Right atrium auricular region (tissue), 2 donors: ENCODE results near the gene PDE6G. TPM values are rescaled to one million over a fixed set of nuclear protein-coding genes. Genes with fewer than 3 reads are reported as not detected.

Source experiments
- DNase-seq: peaks from one replicate; pipeline ENCODE4 v3.0.0-alpha.2; 2019; ENCODE audit warnings: low spot score
- H3K27ac ChIP-seq, 2 donors: fragments of 200-600 bp; sonication (generic); 1 replicate in 1 of 2; 2 replicates in 1 of 2; pipeline ENCODE4 v1.5.1; 2016 to 2019
- H3K27me3 ChIP-seq, 2 donors: fragments of 200-600 bp; sonication (generic); one replicate each; pipeline versions ENCODE4 v1.5.1 to v1.6.0; 2017 to 2019
- H3K36me3 ChIP-seq: fragments of 200-600 bp; sonication (generic); one replicate; pipeline ENCODE4 v1.5.1; 2016
- H3K4me1 ChIP-seq, 2 donors: fragments of 200-600 bp; sonication (generic); one replicate each; pipeline versions ENCODE4 v1.5.1 to v1.6.0; 2017 to 2019
- H3K4me3 ChIP-seq, 2 donors: fragments of 200-600 bp; sonication (generic); 1 replicate in 1 of 2; 2 replicates in 1 of 2; pipeline ENCODE4 v1.5.1; 2017 to 2019; ENCODE audit warnings: mild to moderate bottlenecking in 1 of 2, moderate library complexity in 1 of 2
- H3K9me3 ChIP-seq, 2 donors: fragments of 200-600 bp; sonication (generic); one replicate each; pipeline ENCODE4 v1.5.1; 2019
- CTCF ChIP-seq, 2 donors: fragments of 200-600 bp; sonication (generic); IDR thresholded peaks; one replicate each; pipeline ENCODE4 v1.5.1; 2019; ENCODE audit warnings: antibody characterized with exemption in 2 of 2
- total RNA-seq, 2 donors: library from RNA; depleted of rRNA; stranded (reverse); fragments of >200 nt; gene quantifications; one replicate each; pipeline ENCODE4 v1.1.0, GENCODE V29; 2016

The PDE6G gene
- total RNA-seq, 2 donors from 2014 or later, result not detected

DNA sequence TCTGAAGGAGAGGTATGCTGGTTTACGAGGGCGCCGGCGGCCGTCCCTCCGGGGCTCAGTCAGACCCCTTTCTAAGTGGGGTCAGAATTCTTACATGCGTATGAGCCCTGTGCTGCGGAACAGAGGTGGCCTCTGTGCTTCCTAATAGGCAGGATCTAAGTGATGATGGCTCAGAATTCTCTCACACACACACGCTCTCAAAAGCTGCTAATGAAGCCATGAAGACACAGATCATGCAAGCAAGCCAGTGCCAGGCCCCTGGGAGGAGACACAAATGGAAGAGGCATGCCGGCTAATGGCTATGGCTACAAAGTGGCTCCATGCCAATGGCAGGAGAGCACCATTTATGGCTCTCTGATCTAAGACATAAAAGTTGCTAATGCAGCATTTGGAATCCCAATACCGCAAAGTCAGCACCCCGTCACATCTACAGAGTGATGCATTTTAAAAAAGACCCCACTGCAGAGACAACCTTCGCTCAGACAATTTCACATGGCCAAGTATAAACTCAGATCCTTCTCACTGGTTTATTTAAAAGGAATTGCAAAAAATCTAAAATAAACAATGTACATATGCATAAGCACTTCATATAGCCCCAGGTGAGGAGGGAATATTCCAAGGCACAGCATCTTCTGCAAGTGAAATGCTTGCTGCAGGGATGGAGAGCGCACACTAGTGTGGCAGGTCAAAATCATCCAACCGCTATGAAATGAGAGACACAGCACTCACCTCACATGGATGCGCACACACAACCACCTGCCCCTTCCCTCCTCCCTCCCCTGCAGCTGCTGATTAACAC is 44.0 kb downstream of the PDE6G start:
- no peak overlapping the region for H3K4me3 ChIP-seq
- peak overlapping the region; percentile 1 to 71 for H3K27ac ChIP-seq
- H3K9me3 ChIP-seq, result no peaks in the 10 kb centered on the region
- no peak for DNase-seq
- H3K4me1 ChIP-seq, result peaks cover 0 to 43% of the 10 kb centered on the region in 2 donors
- no peak for TF ChIP-seq CTCF (IDR thresholded peaks at IDR 0.05)
- H3K36me3 ChIP-seq, result peaks cover 36% of the 10 kb centered on the region
- no peaks in the 10 kb centered on the region for H3K27me3 ChIP-seq

DNA sequence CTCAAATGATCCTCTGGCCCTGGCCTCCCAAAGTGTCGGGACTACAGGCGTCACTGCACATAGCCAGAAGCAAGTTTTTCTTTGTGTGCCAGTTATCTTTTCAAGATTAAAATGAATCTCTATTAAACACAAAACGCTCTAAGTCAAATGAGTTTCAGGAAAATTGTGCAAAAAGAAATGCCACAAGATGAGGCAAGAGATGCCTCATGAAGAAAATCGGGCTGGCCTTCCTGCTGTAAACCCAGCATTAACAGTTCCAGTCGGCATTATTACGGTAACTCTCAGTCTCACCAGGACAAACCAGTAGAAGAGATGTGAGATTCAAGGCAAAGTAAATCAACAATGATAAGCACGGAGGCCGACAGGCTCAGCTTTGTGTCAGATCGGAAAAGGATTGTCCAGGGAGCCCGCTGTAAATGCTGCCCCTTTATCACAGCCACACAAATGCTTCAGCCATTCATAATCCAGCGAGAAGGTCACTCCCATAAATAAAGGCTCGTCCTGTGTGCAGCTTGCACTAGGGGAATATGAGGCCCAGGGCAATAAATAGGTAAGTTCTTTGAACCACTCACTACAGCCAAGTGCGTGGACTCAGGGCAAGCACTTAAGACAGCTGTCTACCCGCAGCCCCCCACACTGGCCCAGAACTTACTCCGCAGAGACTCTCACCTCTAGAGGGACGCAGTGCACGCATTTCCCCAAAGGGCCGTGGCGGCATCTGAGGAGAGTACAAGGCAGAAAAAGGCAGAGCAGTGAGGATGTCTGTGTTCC is 46.6 kb downstream of the PDE6G start:
- Histone ChIP-seq H3K27ac (peak overlapping the region; percentile 4 to 37), H3K4me3 (no peak overlapping the region), H3K27me3 (no peaks in the 10 kb centered on the region), H3K9me3 (no peaks in the 10 kb centered on the region), H3K36me3 (peaks cover 60% of the 10 kb centered on the region), H3K4me1 (peaks cover 0 to 34% of the 10 kb centered on the region in 2 donors)
- no peak for DNase-seq
- TF ChIP-seq CTCF (IDR thresholded peaks at IDR 0.05), result no peak

DNA sequence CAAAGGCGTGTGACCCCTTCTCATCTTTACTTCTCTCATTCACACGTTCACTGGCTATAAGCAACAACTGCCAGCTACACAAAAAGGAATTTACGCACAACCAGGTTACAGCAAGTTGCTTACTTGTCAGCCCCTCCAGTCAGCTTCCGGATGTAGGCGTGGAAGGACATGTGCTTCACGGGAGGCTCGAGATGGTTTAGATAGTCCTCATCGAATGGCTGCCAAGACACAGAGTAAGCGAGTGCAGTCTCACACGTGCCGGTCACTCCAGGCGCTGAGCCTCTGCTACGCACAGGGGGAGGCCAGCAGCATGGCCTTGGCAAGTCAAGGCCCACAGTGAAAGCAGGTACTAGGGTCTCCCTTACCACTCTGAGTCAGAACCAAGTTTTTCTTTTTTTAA is 47.7 kb downstream of the PDE6G start:
- H3K27ac ChIP-seq, result no peak overlapping the region
- no peak for DNase-seq
- H3K9me3 ChIP-seq, result no peaks in the 10 kb centered on the region
- no peak overlapping the region for H3K4me3 ChIP-seq
- H3K4me1 ChIP-seq, result peaks cover 0 to 24% of the 10 kb centered on the region in 2 donors
- no peak for TF ChIP-seq CTCF (IDR thresholded peaks at IDR 0.05)
- H3K36me3 ChIP-seq, result peaks cover 71% of the 10 kb centered on the region
- H3K27me3 ChIP-seq, result no peaks in the 10 kb centered on the region

GRCh38 chr17:81608082-81608481 is 48.3 kb downstream of the PDE6G start:
- TF ChIP-seq CTCF (IDR thresholded peaks at IDR 0.05), result no peak

GRCh38 chr17:81607431-81607830 is 48.9 kb downstream of the PDE6G start:
- peaks cover 75% of the 10 kb centered on the region for H3K36me3 ChIP-seq
- TF ChIP-seq CTCF (IDR thresholded peaks at IDR 0.05), result no peak

More at GRCh38 chr17:81608082-81608481, 48.3 kb downstream of the PDE6G start:
- DNase-seq, result no peak
- peaks cover 0 to 22% of the 10 kb centered on the region in 2 donors for H3K4me1 ChIP-seq
- H3K36me3 ChIP-seq, result peaks cover 75% of the 10 kb centered on the region
- no peak overlapping the region for H3K4me3 ChIP-seq
- no peaks in the 10 kb centered on the region for H3K9me3 ChIP-seq
- no peak overlapping the region for H3K27ac ChIP-seq
- no peaks in the 10 kb centered on the region for H3K27me3 ChIP-seq

More at GRCh38 chr17:81607431-81607830, 48.9 kb downstream of the PDE6G start:
- no peak overlapping the region for H3K4me3 ChIP-seq
- H3K4me1 ChIP-seq, result peaks cover 0 to 19% of the 10 kb centered on the region in 2 donors
- no peak overlapping the region for H3K27ac ChIP-seq
- DNase-seq, result no peak
- no peaks in the 10 kb centered on the region for H3K27me3 ChIP-seq
- no peaks in the 10 kb centered on the region for H3K9me3 ChIP-seq
